GM19193 (cell line): ENCODE results near the gene HBB.
"Not testable (repeated sequence)": the region's sequence is repeated elsewhere in the genome, so short reads cannot be mapped to it uniquely, and the experiment has no call there.

ENCODE experiments used
- POLR2A ChIP-seq: IDR thresholded peaks from 4 replicates; pipeline ENCODE4 v1.6.1; 2011; ENCODE audit not compliant: insufficient read depth, insufficient read length; ENCODE audit errors: extremely low read depth

HBB gene

DNA sequence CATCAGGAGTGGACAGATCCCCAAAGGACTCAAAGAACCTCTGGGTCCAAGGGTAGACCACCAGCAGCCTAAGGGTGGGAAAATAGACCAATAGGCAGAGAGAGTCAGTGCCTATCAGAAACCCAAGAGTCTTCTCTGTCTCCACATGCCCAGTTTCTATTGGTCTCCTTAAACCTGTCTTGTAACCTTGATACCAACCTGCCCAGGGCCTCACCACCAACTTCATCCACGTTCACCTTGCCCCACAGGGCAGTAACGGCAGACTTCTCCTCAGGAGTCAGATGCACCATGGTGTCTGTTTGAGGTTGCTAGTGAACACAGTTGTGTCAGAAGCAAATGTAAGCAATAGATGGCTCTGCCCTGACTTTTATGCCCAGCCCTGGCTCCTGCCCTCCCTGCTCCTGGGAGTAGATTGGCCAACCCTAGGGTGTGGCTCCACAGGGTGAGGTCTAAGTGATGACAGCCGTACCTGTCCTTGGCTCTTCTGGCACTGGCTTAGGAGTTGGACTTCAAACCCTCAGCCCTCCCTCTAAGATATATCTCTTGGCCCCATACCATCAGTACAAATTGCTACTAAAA is at the start of gene HBB:
HBB (minus strand) TSS at position 340 of the 579 bp plus-strand sequence; CDS start at position 290, 50 bp downstream.
- no peak for TF ChIP-seq POLR2A

DNA sequence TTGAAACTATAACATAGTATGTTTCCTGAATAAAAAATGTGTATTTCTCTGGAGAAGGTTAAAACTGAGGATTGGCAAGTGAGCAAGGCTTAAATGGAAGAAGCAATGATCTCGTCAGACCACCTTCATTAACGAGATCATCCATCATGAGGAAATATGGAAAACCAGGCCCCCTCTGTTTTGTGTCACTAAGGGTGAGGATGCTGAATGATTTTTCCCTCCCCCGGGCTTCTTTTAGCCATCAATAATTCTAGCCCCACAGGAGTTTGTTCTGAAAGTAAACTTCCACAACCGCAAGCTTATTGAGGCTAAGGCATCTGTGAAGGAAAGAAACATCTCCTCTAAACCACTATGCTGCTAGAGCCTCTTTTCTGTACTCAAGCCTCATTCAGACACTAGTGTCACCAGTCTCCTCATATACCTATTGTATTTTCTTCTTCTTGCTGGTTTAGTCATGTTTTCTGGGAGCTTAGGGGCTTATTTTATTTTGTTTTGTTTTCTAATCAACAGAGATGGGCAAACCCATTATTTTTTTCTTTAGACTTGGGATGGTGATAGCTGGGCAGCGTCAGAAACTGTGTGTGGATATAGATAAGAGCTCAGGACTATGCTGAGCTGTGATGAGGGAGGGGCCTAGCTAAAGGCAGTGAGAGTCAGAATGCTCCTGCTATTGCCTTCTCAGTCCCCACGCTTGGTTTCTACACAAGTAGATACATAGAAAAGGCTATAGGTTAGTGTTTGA is 48.7 kb upstream of the HBB start:
- TF ChIP-seq POLR2A = no peak

DNA sequence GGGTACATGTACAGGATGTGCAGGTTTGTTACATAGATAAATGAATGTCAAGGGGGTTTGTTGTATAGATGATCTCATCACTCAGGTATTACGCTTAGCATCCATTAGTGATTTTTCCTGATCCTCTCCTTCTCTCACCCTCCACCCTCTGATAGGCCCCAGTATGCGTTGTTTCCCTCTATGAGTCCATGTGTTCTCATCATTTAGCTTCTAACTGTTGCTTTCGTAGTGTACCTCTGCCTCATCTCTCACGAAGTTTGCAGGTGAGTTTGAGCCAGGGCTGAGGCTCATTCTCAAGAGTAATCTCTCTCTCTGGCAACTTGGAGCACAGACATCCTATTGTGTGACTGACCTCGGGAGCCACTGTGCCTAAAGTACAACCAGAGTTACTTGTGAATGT is 47.5 kb upstream of the HBB start:
- no peak for TF ChIP-seq POLR2A

DNA sequence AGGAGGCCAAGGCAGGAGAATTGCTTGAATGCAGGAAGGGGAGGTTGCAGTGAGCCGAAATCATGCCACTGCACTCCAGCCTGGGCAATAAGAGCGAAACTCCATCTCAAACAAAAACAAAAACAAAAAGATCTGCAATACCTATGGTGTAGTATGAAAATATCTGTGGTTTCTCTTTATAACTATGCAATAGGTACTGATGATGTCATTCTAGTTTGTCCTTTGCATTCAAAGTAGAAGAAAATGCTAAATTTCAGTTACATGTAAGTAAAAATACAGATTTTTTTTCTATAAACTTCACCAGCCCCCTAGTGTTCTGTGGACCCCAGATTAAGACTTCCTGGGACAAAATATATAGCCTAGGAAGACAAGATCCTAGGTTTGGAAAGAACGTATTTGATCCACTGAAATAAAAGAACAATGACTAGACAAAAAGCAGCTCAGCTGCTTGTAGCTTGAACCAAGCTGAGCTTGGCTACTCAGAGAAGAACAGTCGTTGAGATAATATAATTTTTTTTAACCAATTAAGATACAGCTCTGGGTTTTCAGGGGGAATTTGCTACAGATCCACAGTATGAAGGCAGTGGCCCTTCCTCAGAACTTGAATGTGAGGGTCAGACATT is 45.6 kb upstream of the HBB start:
- TF ChIP-seq POLR2A = no peak

DNA sequence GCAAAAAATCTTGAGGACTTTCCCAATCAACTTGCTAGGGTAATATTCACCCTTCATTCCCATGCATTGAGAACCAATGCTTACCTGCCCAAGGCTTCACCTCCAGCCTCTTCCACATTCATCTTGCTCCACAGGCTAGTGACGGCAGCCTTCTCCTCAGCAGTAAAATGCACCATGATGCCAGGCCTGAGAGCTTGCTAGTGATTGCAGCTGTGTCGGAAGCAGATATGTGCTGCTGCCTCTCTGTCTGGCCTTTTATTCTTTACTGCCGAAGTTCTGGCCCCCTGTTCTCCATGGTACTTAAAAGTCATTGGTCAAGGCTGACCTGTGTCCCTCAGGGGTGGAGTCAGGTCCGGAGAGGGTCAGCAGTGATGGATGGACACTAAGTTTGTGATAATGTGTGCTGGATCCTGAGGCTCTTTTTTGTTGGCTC is 42.9 kb upstream of the HBB start, which contains the start of gene HBE1:
HBE1 (minus strand) TSS at position 231 of the 433 bp plus-strand sequence; CDS start at position 176, 55 bp downstream.
- no peak for TF ChIP-seq POLR2A

DNA sequence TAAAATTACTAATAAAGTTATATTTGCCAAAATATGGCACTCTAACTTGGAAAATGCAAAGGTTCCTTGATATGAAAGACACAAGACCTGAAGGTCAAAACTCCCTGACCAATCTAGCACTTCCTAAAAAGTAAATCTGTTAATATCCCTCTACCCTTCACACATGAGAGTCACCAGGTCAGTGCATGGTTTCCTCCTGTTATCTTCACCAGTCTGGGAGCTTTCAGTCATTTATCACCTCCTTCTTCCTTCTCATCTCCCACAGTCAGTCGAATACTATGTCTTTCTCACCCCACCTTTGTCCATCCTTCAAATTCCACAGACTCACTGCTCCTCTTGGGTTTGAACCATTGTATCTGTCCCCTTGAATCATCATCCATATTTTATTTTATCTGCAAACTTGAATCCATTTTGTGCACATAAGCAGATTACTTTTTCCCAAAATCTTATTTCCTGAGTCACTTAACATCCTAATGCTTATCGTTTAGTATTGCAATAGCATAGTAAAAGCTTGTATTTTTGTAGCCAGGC is 40.2 kb upstream of the HBB start:
- no peak for TF ChIP-seq POLR2A

DNA sequence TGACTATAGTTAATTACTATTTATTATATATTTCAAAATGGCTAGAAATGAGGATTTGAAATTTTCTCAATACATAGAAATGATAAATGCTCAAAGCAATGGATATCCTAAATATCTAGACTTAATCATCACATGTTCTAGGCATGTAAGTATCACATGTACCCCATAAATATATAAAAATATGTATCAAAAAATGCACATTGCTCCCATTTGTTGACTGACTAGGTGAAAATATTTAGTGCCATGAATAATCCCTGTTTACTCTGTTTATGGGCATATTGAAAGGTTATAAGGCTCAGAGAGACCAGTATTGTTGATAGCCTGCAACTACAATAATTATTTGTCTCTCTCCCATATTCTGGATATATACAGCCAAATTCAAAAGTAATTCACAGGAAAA is 39.7 kb upstream of the HBB start:
- TF ChIP-seq POLR2A = no peak

DNA sequence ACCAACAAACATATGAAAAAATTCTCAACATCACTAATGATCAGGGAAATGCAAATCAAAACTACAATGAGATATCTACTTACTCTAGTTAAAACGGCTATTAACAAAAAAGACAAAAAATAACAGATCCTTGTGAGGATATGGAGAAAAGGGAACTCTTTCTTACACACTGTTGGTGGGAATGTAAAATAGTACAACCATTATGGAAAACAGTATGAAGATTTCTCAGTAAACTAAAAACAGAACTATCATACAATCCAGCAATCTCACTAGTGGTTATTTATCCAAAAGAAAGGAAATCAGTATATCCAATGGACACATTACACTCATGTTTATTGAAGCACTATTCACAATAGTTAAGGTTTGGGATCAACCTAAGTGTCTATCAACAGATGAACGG is 39.0 kb upstream of the HBB start:
- no peak for TF ChIP-seq POLR2A

DNA sequence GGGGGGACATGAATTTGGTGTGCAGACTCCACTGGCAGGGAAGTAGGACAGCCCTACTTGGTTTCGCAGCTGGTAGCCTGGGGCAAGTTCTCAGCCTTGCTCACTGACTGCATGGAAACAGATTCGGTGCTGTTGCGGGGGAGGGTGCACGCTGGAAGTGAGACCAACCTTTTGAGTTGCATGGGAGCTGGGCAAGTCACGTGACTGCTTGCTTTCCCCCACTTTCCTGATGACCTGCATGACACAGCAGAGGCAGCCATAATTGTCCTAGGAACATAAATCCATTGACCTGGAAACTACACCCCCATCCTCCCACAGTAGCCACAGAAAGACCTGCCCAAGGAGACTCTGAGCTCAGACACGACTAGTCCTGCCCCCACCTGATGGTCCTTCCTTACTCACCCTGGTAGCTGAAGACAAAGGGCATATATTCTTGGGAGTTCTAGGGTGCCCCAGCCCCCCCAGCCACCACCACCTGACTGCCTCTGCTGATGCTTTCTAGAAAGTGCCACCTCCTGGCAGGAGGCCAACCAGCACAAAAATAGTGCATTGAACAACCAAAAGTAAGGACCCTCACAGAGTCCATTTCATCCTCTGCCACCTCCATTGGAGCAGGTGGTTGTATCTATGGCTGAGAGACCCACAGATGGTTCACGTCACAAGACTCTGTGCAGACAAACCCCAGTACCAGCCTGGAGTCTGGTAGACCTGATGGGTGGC is 31.8 kb upstream of the HBB start:
- TF ChIP-seq POLR2A = no peak

DNA sequence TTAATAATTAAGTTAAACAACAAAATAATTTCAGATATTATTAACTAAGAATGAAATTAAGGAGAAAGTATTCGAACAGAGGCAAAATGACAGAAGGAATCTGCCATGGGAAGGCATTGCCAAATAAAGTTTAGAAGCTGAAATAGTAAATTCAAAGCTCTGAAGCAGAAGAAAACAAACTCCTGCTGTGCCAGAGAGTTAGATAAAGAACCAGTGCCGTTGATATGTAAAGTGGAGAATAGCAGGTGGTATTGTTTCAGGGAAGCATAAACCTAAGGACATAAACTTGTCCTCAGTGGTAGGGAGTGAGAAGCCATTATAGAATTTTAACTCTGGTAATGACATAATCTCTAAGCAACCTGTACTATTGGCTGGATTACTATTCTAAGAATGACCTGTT is 30.4 kb upstream of the HBB start:
- no peak for TF ChIP-seq POLR2A

DNA sequence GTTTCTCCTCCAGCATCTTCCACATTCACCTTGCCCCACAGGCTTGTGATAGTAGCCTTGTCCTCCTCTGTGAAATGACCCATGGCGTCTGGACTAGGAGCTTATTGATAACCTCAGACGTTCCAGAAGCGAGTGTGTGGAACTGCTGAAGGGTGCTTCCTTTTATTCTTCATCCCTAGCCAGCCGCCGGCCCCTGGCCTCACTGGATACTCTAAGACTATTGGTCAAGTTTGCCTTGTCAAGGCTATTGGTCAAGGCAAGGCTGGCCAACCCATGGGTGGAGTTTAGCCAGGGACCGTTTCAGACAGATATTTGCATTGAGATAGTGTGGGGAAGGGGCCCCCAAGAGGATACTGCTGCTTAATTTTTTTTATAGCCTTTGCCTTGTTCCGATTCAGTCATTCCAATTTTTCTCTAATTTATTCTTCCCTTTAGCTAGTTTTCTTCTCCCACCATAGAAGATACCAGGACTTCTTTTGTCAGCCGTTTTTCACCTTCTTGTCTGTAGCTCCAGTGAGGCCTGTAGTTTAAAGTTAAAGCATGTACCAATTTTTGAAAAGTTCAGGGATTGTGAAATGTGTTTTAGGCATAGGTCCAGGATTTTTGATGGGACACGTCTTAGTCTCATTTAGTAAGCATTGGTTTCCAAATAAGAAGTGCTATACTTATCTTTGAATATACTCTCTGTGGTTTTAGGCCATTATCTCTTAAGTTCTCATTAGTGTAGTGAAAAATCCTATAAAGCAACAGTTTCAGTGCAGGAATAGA is 28.0 kb upstream of the HBB start, which contains the start of gene HBG2:
HBG2 (minus strand) TSS at position 136 of the 768 bp plus-strand sequence; CDS start at position 83, 53 bp downstream.
- not testable (repeated sequence) for TF ChIP-seq POLR2A

DNA sequence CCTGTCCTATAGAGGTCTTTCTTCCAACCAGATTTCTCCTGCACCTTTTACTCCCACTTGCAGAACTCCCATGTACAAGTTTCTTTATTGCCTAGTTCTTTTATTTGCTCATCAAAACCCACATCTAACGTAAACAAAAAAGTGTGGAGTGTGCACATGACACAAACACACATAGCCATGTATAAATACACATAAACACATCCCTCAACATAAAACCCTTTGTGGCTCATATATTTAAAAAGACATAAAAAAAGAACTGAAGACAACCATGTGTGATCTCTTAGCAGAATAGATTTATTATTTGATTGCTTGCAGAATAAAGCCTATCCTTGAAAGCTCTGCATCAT is 26.0 kb upstream of the HBB start:
- TF ChIP-seq POLR2A = no peak

DNA sequence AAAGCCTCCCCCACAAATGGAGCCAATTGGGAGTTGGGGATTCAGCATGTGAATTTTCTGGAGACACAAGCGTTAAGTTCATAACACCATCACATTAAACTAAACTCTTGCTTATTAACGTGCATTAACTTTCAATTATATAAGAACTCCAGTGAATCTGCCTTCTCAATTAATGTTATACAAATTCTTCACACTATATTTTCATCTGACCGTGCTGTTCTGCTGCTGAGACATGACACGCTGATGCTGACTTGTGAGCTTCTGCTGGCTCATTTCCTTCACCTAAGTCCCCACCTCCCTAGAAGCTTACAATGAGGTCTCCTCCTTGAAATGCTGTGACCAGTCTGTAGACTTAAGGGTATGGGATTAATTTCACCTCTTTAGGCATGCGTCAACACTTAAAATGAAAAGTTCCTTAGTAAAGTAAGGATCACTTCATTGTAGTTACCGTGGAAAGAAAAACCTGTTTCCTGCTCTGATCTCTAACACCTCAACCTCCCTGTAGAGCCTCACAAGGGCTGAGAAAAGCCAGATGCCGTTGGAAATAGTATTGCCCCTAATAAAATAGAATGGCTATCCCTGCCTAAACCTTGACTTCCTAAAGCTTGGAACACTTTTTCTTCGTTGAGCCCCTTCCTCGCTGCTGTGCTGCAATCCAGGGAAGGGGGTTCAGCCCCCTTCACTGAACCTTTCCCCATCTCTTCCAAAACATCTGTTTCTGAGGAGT is 25.5 kb upstream of the HBB start:
- TF ChIP-seq POLR2A = no peak

DNA sequence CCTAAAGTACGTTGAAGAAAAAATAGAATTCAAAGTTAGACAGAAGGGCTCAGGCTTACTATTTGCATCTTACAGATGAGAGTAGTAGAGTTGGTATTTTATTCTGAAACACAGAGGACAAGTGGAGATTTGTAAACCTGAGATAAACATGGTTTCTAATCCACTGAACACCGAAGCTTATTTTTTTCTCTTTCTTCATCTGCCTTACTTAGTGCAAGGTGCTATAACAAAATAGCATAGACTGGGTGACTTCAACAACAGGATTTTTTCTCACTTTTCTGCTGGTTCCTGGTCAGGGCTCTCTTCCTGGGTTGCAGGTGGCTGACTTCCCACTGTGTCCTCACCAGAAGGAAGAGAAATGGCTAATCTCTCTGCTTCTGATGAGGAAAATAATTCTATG is 24.9 kb upstream of the HBB start:
- no peak for TF ChIP-seq POLR2A
